Gastroesophageal sphincter (tissue), 4 donors: Measurements from ENCODE around the gene NRF1. TPM values are rescaled to one million over a fixed set of nuclear protein-coding genes. Genes with fewer than 3 reads are reported as not detected.
A peak's percentile ranks its signal among the peaks of the same experiment; 100 is the strongest.

Source experiments
- ATAC-seq: fragments of 150-250 bp; one replicate; pipeline ENCODE4 v1.9.1; 2016; ENCODE audit warnings: mild to moderate bottlenecking, moderate library complexity
- H3K27ac ChIP-seq, 4 donors: fragments of 200-600 bp; sonication (generic) in 3 of 4; 1 replicate in 3 of 4; 2 replicates in 1 of 4; pipeline ENCODE4 v1.5.1; 2016 to 2019
- H3K27me3 ChIP-seq: fragments of 200-600 bp; sonication (generic); one replicate; pipeline ENCODE4 v1.5.1; 2019
- H3K36me3 ChIP-seq, 2 donors: fragments of 200-600 bp; sonication (generic); one replicate each; pipeline ENCODE4 v1.5.1; 2019; ENCODE audit warnings: control low read depth in 1 of 2
- H3K4me1 ChIP-seq, 3 donors: fragments of 200-600 bp; sonication (generic); 1 replicate in 2 of 3; 2 replicates in 1 of 3; pipeline ENCODE4 v1.5.1; 2016 to 2019; ENCODE audit warnings: control low read depth in 2 of 3
- H3K4me3 ChIP-seq, 2 donors: fragments of 200-600 bp; sonication (generic); one replicate each; pipeline ENCODE4 v1.5.1; 2019; ENCODE audit warnings: mild to moderate bottlenecking in 1 of 2, moderate library complexity in 1 of 2
- H3K9me3 ChIP-seq, 3 donors: fragments of 200-600 bp; sonication (generic); one replicate each; pipeline ENCODE4 v1.5.1; 2017 to 2019; ENCODE audit warnings: control low read depth in 2 of 3
- CTCF ChIP-seq, 4 experiments: fragments of 200-600 bp in 2 of 4; fragments of 450-650 bp in 2 of 4; sonication (generic) in 1 of 4; IDR thresholded peaks; one replicate each; pipeline ENCODE4 v1.5.1; 2017 to 2019; ENCODE audit warnings: antibody characterized with exemption in 4 of 4, mild to moderate bottlenecking in 2 of 4, moderate library complexity in 2 of 4
- EP300 ChIP-seq: sonication (generic); formaldehyde crosslinking; IDR thresholded peaks from one replicate; pipeline ENCODE4 v1.6.1; 2017; ENCODE audit warnings: antibody characterized with exemption, mild to moderate bottlenecking
- POLR2A ChIP-seq, 2 donors: fragments of 450-650 bp; IDR thresholded peaks; one replicate each; pipeline ENCODE4 v1.6.1; 2017; ENCODE audit warnings: antibody characterized with exemption in 2 of 2, mild to moderate bottlenecking in 2 of 2, moderate library complexity in 1 of 2
- POLR2AphosphoS5 ChIP-seq: sonication (generic); formaldehyde crosslinking; IDR thresholded peaks from one replicate; pipeline ENCODE4 v1.6.1; 2017; ENCODE audit warnings: antibody characterized with exemption
- WGBS, 2 donors: methylation state at CpG; one replicate each; pipeline ENCODE4 v1.1.5; 2018; ENCODE audit warnings: low coverage in 1 of 2; 5-methylcytosine and 5-hydroxymethylcytosine counted together
- total RNA-seq, 4 donors: library from RNA; depleted of rRNA; stranded (reverse); fragments of >200 nt; gene quantifications; one replicate each; pipeline ENCODE4 v1.1.0, GENCODE V29; 2016

NRF1 gene
- total RNA-seq, 4 donors from 2014 or later = 7.8 to 20.5 (median 17.0) TPM

GRCh38 chr7:129664029-129665012, 52.8 kb downstream of the NRF1 start:
- no peak overlapping the region for H3K4me3 ChIP-seq
- peaks cover 0 to 7% (median 0%) of the 10 kb centered on the region in 3 donors for H3K9me3 ChIP-seq
- no peak overlapping the region for H3K27ac ChIP-seq
- H3K36me3 ChIP-seq = peaks cover 0 to 39% of the 10 kb centered on the region in 2 donors
- H3K4me1 ChIP-seq = peaks cover 0 to 10% (median 3%) of the 10 kb centered on the region in 3 donors
- TF ChIP-seq POLR2AphosphoS5 (no peak), CTCF (IDR thresholded peaks at IDR 0.05) (peak in 2 of 4 experiments; percentile 19 to 27)
- no peak for ATAC-seq
- 51 to 58% methylated on average over 3 to 4 of the region's 5 CpGs for WGBS, 2 donors
- no peaks in the 10 kb centered on the region for H3K27me3 ChIP-seq

- H3K27me3 ChIP-seq = no peaks in the 10 kb centered on the region
- ATAC-seq = no peak
- H3K4me3 ChIP-seq = no peak overlapping the region
- TF ChIP-seq POLR2AphosphoS5 = no peak
- no peak for TF ChIP-seq EP300
- TF ChIP-seq POLR2A (IDR thresholded peaks at IDR 0.05) = no peak
- TF ChIP-seq CTCF (IDR thresholded peaks at IDR 0.05) = no peak
- 67 to 92% methylated on average over 1 to 3 of the region's 3 CpGs for WGBS, 2 donors
- H3K4me1 ChIP-seq = peaks cover 0 to 11% (median 3%) of the 10 kb centered on the region in 3 donors
- no peak overlapping the region for H3K27ac ChIP-seq
- H3K9me3 ChIP-seq = peaks cover 0 to 7% (median 0%) of the 10 kb centered on the region in 3 donors
- peaks cover 0 to 32% of the 10 kb centered on the region in 2 donors for H3K36me3 ChIP-seq
Measured at GRCh38 chr7:129665013-129665401, 53.5 kb downstream of the NRF1 start.

- H3K4me1 ChIP-seq = peaks cover 0 to 19% (median 3%) of the 10 kb centered on the region in 3 donors
- ATAC-seq = no peak
- H3K27ac ChIP-seq = no peak overlapping the region
- no peak overlapping the region for H3K4me3 ChIP-seq
- H3K36me3 ChIP-seq = peaks cover 3 to 21% of the 10 kb centered on the region in 2 donors
- TF ChIP-seq CTCF (IDR thresholded peaks at IDR 0.05) = no peak
- no peak for TF ChIP-seq EP300
- TF ChIP-seq POLR2A (IDR thresholded peaks at IDR 0.05) = no peak
- no peak for TF ChIP-seq POLR2AphosphoS5
- 90 to 97% methylated on average over 3 to 4 of the region's 4 CpGs for WGBS, 2 donors
- no peaks in the 10 kb centered on the region for H3K9me3 ChIP-seq
- H3K27me3 ChIP-seq = no peaks in the 10 kb centered on the region
Measured at GRCh38 chr7:129667116-129667515, 55.6 kb downstream of the NRF1 start.

- 91 to 100% methylated on average over 1 of the region's 1 CpG for WGBS, 2 donors
- peaks cover 3 to 24% of the 10 kb centered on the region in 2 donors for H3K36me3 ChIP-seq
- no peak overlapping the region for H3K4me3 ChIP-seq
- H3K9me3 ChIP-seq = no peaks in the 10 kb centered on the region
- H3K4me1 ChIP-seq = peaks cover 0 to 19% (median 3%) of the 10 kb centered on the region in 3 donors
- H3K27ac ChIP-seq = no peak overlapping the region
- TF ChIP-seq CTCF (IDR thresholded peaks at IDR 0.05) = no peak
- no peak for TF ChIP-seq POLR2AphosphoS5
- TF ChIP-seq EP300 = no peak
- no peak for TF ChIP-seq POLR2A (IDR thresholded peaks at IDR 0.05)
- ATAC-seq = no peak
- H3K27me3 ChIP-seq = no peaks in the 10 kb centered on the region
Measured at GRCh38 chr7:129667551-129667950, 56.0 kb downstream of the NRF1 start.
